H1 (cell line): Measurements from ENCODE around the gene SGMS1. TPM values are rescaled to one million over a fixed set of nuclear protein-coding genes. Genes with fewer than 3 reads are reported as not detected.

ENCODE experiments used
- CTCF ChIA-PET: fragments of 300-600 bp; sonication (Branson Sonifier 250); formaldehyde crosslinking; loops from one replicate; lab custom pipeline; 2021; ENCODE audit not compliant: partially characterized antibody; lab: Charles Lee
- POLR2A ChIA-PET: fragments of 300-600 bp; sonication (Branson Sonifier 250); formaldehyde crosslinking; loops from one replicate; lab custom pipeline; 2021; ENCODE audit warnings: inconsistent platforms; ENCODE audit not compliant: partially characterized antibody; lab: Charles Lee
- DNase-seq, 2 experiments: peaks; one replicate each; pipeline versions ENCODE4 v3.0.0 to v3.0.0-alpha.2; 2010 to 2022; ENCODE audit warnings: low spot score in 2 of 2, low read depth in 1 of 2, mixed read lengths in 1 of 2
- FAIRE-seq: peaks from 2 replicates; lab custom pipeline; 2011; peaks lifted over from hg19 to GRCh38; lab: Jason Lieb, UNC
- H2AFZ ChIP-seq: 2 replicates; pipeline ENCODE4 v1.8.1; 2012; ENCODE audit warnings: low read length, inconsistent platforms
- H2AK5ac ChIP-seq: 2 replicates; pipeline ENCODE4 v1.6.1; 2013; ENCODE audit warnings: low read depth, low read length
- H2BK120ac ChIP-seq: replicated peaks from 2 replicates; pipeline ENCODE3; 2013; ENCODE audit warnings: low read depth, low read length, inconsistent platforms
- H2BK12ac ChIP-seq: 2 replicates; pipeline ENCODE4 v1.6.1; 2013; ENCODE audit warnings: low read depth, low read length
- H2BK15ac ChIP-seq: 2 replicates; pipeline ENCODE4 v1.6.1; 2013; ENCODE audit warnings: low read length
- H2BK20ac ChIP-seq: 2 replicates; pipeline ENCODE4 v1.6.1; 2013; ENCODE audit warnings: low read length
- H2BK5ac ChIP-seq: 2 replicates; pipeline ENCODE4 v1.6.1; 2013; ENCODE audit warnings: low read depth, low read length
- H3K14ac ChIP-seq: 2 replicates; pipeline ENCODE4 v1.6.1; 2013; ENCODE audit warnings: inconsistent platforms; ENCODE audit not compliant: insufficient read length
- H3K18ac ChIP-seq: 2 replicates; pipeline ENCODE4 v1.6.1; 2013; ENCODE audit warnings: low read length; ENCODE audit errors: extremely low read depth
- H3K23ac ChIP-seq: 2 replicates; pipeline ENCODE4 v1.6.1; 2013; ENCODE audit warnings: inconsistent platforms; ENCODE audit not compliant: insufficient read length
- H3K23me2 ChIP-seq: 2 replicates; pipeline ENCODE4 v1.6.1; 2013; ENCODE audit warnings: low read depth, low read length
- H3K27ac ChIP-seq: 2 replicates; pipeline ENCODE4 v1.6.1; 2011; ENCODE audit warnings: low read depth, low read length, inconsistent platforms
- H3K27me3 ChIP-seq, 4 experiments: replicated peaks in 1 of 4; 1 replicate in 1 of 4; 2 replicates in 3 of 4; pipeline versions ENCODE4 v1.6.1 to v1.8.1; 2011 to 2013; ENCODE audit warnings: low read length in 3 of 4, mild to moderate bottlenecking in 3 of 4, inconsistent platforms in 2 of 4, mixed read lengths in 2 of 4, moderate library complexity in 1 of 4; ENCODE audit not compliant: control insufficient read depth in 3 of 4, insufficient read depth in 3 of 4; ENCODE audit errors: extremely low read depth in 1 of 4
- H3K36me3 ChIP-seq, 4 experiments: 2 replicates each; pipeline versions ENCODE4 v1.6.1 to v1.8.1; 2011 to 2013; ENCODE audit warnings: mild to moderate bottlenecking in 4 of 4, low read length in 3 of 4, moderate library complexity in 2 of 4, control low read depth in 1 of 4, inconsistent platforms in 1 of 4; ENCODE audit not compliant: insufficient read depth in 4 of 4, control insufficient read depth in 2 of 4
- H3K4ac ChIP-seq: replicated peaks from 2 replicates; pipeline ENCODE3; 2013; ENCODE audit warnings: low read length, low read depth, mixed read lengths, inconsistent platforms; ENCODE audit not compliant: insufficient read length
- H3K4me1 ChIP-seq, 4 experiments: replicated peaks in 1 of 4; 1 replicate in 1 of 4; 2 replicates in 3 of 4; pipeline versions ENCODE4 v1.6.1 to v1.8.1; 2011 to 2013; ENCODE audit warnings: low read length in 3 of 4, inconsistent platforms in 2 of 4, mixed read lengths in 1 of 4; ENCODE audit not compliant: insufficient read depth in 4 of 4, control insufficient read depth in 3 of 4
- H3K4me2 ChIP-seq, 2 experiments: 2 replicates each; pipeline versions ENCODE4 v1.6.1 to v1.8.1; 2011 to 2013; ENCODE audit warnings: low read depth in 2 of 2, low read length in 2 of 2, control low read depth in 1 of 2, inconsistent platforms in 1 of 2, mild to moderate bottlenecking in 1 of 2; ENCODE audit not compliant: insufficient read depth in 1 of 2
- H3K4me3 ChIP-seq, 4 experiments: fragments of 200-600, 300-600 bp in 1 of 4; sonication (generic), shearing (Covaris generic), sonication (Bioruptor Twin) in 1 of 4; 2 replicates each; pipeline versions ENCODE4 v1.5.1 to v1.8.1; 2011 to 2016; ENCODE audit warnings: low read length in 4 of 4, low read depth in 3 of 4, control low read depth in 2 of 4, inconsistent platforms in 2 of 4, mild to moderate bottlenecking in 2 of 4, mixed read lengths in 1 of 4, moderate library complexity in 1 of 4; ENCODE audit not compliant: insufficient read depth in 2 of 4; ENCODE audit errors: extremely low read depth in 1 of 4
- H3K56ac ChIP-seq: replicated peaks from 2 replicates; pipeline ENCODE3; 2013; ENCODE audit warnings: low read depth, mild to moderate bottlenecking, mixed read lengths, low read length, inconsistent platforms; ENCODE audit not compliant: insufficient read length
- H3K79me1 ChIP-seq: 2 replicates; pipeline ENCODE4 v1.6.1; 2013; ENCODE audit warnings: low read depth, low read length, control low read depth
- H3K79me2 ChIP-seq, 2 experiments: 2 replicates each; pipeline versions ENCODE4 v1.6.1 to v1.8.1; 2012 to 2013; ENCODE audit warnings: low read length in 2 of 2, mild to moderate bottlenecking in 2 of 2, inconsistent platforms in 1 of 2; ENCODE audit not compliant: insufficient read depth in 2 of 2, control insufficient read depth in 1 of 2
- H3K9ac ChIP-seq, 4 experiments: replicated peaks in 1 of 4; 1 replicate in 1 of 4; 2 replicates in 3 of 4; pipeline versions ENCODE4 v1.6.1 to v1.8.1; 2011 to 2013; ENCODE audit warnings: low read depth in 3 of 4, low read length in 3 of 4, control low read depth in 2 of 4, mild to moderate bottlenecking in 2 of 4, moderate library complexity in 2 of 4, inconsistent platforms in 1 of 4; ENCODE audit errors: extremely low read depth in 1 of 4
- H3K9me3 ChIP-seq, 2 experiments: 2 replicates each; pipeline versions ENCODE4 v1.6.1 to v1.8.1; 2012 to 2013; ENCODE audit warnings: mild to moderate bottlenecking in 2 of 2, moderate library complexity in 2 of 2, control low read depth in 1 of 2, inconsistent platforms in 1 of 2, low read depth in 1 of 2, low read length in 1 of 2, mixed read lengths in 1 of 2; ENCODE audit not compliant: insufficient read depth in 2 of 2
- H4K20me1 ChIP-seq, 2 experiments: replicated peaks in 1 of 2; 2 replicates each; pipeline versions ENCODE3 to v1.8.1; 2011 to 2013; ENCODE audit warnings: inconsistent platforms in 2 of 2, low read length in 2 of 2, mild to moderate bottlenecking in 1 of 2; ENCODE audit not compliant: insufficient read depth in 2 of 2, control insufficient read depth in 1 of 2
- H4K5ac ChIP-seq: 2 replicates; pipeline ENCODE4 v1.6.1; 2013; ENCODE audit warnings: low read length, low read depth, mixed read lengths, inconsistent platforms; ENCODE audit not compliant: insufficient read length
- H4K8ac ChIP-seq: 2 replicates; pipeline ENCODE4 v1.8.0; 2013; ENCODE audit warnings: mild to moderate bottlenecking, moderate library complexity, low read length, inconsistent platforms; ENCODE audit not compliant: insufficient read depth; ENCODE audit errors: extremely low read depth
- H4K91ac ChIP-seq: replicated peaks from 2 replicates; pipeline ENCODE3; 2013; ENCODE audit warnings: low read length, mixed read lengths, inconsistent platforms; ENCODE audit not compliant: insufficient read length
- NRF1 ChIP-seq: IDR thresholded peaks from 2 replicates; pipeline ENCODE4 v1.6.1; 2011; ENCODE audit warnings: mild to moderate bottlenecking, low read depth, low read length, improper control_type of control experiment
- WGBS, 2 experiments: shearing (Covaris generic) in 1 of 2; methylation state at CpG; one replicate each; pipeline versions ENCODE4 v1.1.6 to v1.1.7; 2013 to 2015; ENCODE audit warnings: low lambda C conversion rate in 2 of 2, mixed read lengths in 2 of 2, inconsistent platforms in 1 of 2, low coverage in 1 of 2, missing lambda C conversion rate in 1 of 2; ENCODE audit not compliant: insufficient replicate concordance in 2 of 2, insufficient coverage in 1 of 2, insufficient read length in 1 of 2; ENCODE audit errors: extremely low coverage in 1 of 2, missing lambda C conversion rate in 1 of 2; 5-methylcytosine and 5-hydroxymethylcytosine counted together
- polyA plus RNA-seq, 7 experiments: library from polyadenylated mRNA; depleted of rRNA in 3 of 7; stranded (reverse) in 5 of 7; unstranded in 2 of 7; fragments of >200 nt in 5 of 7; fragments of 200-250 nt in 2 of 7; gene quantifications; 1 replicate in 5 of 7; 2 replicates in 1 of 7; 4 replicates in 1 of 7; pipeline versions ENCODE4 v1.2.1 to v1.2.3, GENCODE V29; 2011 to 2013; ENCODE audit warnings: missing spikeins in 2 of 7, mixed read lengths in 2 of 7
- total RNA-seq: library from RNA; stranded (reverse); fragmentation: NEBNext Ultra II Directional; extraction: Animal tissue kit (Norgen Biotek cat#: 25700); gene quantifications from 2 replicates; pipeline ENCODE4 v1.2.1, GENCODE V29; 2021

Gene SGMS1
- total and polyA plus RNA-seq, 2 of the 8 experiments (the other 6 are each of a cell fraction or from before 2014, with no cell fraction given): 6.0 to 15.6 TPM

DNA sequence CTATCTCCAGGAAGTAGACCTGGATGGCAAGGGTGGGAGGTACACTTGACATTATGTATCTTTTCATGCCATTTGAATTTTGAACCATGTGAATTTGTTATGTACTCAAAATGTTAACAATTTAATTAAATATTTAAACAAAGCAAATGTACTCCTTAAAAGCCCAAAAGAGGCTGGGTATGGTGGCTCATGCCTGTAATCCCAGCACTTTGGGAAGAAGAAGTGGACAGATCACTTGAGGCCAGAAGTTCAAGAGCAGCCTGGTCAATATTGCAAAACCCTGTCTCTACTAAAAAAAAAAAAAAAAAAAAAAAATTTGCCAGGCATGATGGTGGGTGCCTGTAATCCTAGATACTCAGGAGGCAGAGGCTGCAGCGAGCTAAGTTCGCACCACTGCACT, 235.6 kb downstream of the SGMS1 start:
- H2AFZ ChIP-seq: no peak overlapping the region
- no peaks in the 10 kb centered on the region for H3K36me3 ChIP-seq
- no peak overlapping the region for H4K91ac ChIP-seq
- H4K20me1 ChIP-seq: no peaks in the 10 kb centered on the region
- H2BK120ac ChIP-seq: no peak overlapping the region
- H3K4me1 ChIP-seq: peaks cover 0 to 6% (median 1%) of the 10 kb centered on the region in 4 experiments; a peak in 5 of 7 replicates
- H3K56ac ChIP-seq: no peak overlapping the region
- no peak for TF ChIP-seq NRF1
- TF ChIP-seq, all 59 proteins: peak for 0
- Histone ChIP-seq H3K79me2 (peaks cover 0 to 3% of the 10 kb centered on the region in 2 experiments; a peak in 1 of 4 replicates), H3K27ac (no peak overlapping the region), H2BK12ac (no peak overlapping the region), H3K14ac (no peak overlapping the region), H3K23me2 (no peaks in the 10 kb centered on the region; the same call in 1 of the 2 replicates), H2BK5ac (no peak overlapping the region), H4K8ac (no peak overlapping the region), H3K4me3 (no peak overlapping the region), H2AK5ac (no peak overlapping the region), H3K4me2 (no peak overlapping the region), H3K9me3 (no peaks in the 10 kb centered on the region), H3K9ac (no peak overlapping the region), H3K79me1 (no peaks in the 10 kb centered on the region; the same call in 1 of the 2 replicates), H2BK15ac (no peak overlapping the region), H3K27me3 (no peaks in the 10 kb centered on the region), H4K5ac (no peak overlapping the region), H2BK20ac (no peak overlapping the region), H3K4ac (no peak overlapping the region), H3K18ac (no peak overlapping the region), H3K23ac (no peak overlapping the region)
- WGBS, 2 experiments: 100% methylated on average over 2 of the region's 2 CpGs; no CpG with 5 or more reads in 1 of the 2 experiments
- CTCF ChIA-PET: interaction anchor here (0.6 to 2.4 kb wide), 2 partner anchors 20 to 36 kb away, joined by 6 to 8 read pairs; no protein-coding TSS in a partner anchor
- FAIRE-seq: no peak
- POLR2A ChIA-PET: interaction anchor here (0.7 to 1.7 kb wide), 2 partner anchors 9 to 19 kb away, joined by 3 read pairs; no protein-coding TSS in a partner anchor
- DNase-seq: no peak
